IMR-90 (cell line): ENCODE data around the gene DHRS4. TPM values are rescaled to one million over a fixed set of nuclear protein-coding genes. Genes with fewer than 3 reads are reported as not detected.

Source experiments
- ATAC-seq: fragments of 200-7000 bp; cut with Tn5 transposase; 2 replicates; pipeline ENCODE4 v1.9.1; 2020; ENCODE audit warnings: low read depth, mild to moderate bottlenecking, moderate library complexity
- BruUV-seq: library from RNA; stranded (reverse); fragments of 400-500 nt; replicated peaks from 2 replicates; lab custom pipeline; 2021; lab: Mats Ljungman, UMichigan
- CTCF ChIA-PET: fragments of 300-600 bp; formaldehyde crosslinking; extraction: SDS; loops from one replicate; lab custom pipeline; 2021; ENCODE audit warnings: antibody characterized with exemption; lab: Yijun Ruan, JAX
- POLR2A ChIA-PET: fragments of 300-600 bp; sonication (Branson Sonifier 250); formaldehyde crosslinking; loops from one replicate; lab custom pipeline; 2022; ENCODE audit warnings: antibody characterized with exemption; ENCODE audit not compliant: unreplicated experiment; lab: Charles Lee
- DNase-seq: peaks from one replicate; pipeline ENCODE4 v3.0.0; 2013
- H2AFZ ChIP-seq: replicated peaks from 2 replicates; pipeline ENCODE3; 2013; ENCODE audit warnings: low read length, mild to moderate bottlenecking; ENCODE audit not compliant: poor library complexity
- H2AK5ac ChIP-seq: 2 replicates; pipeline ENCODE4 v1.6.1; 2013; ENCODE audit warnings: low read depth, low read length, inconsistent platforms
- H2AK9ac ChIP-seq: replicated peaks from 2 replicates; pipeline ENCODE3; 2013; ENCODE audit warnings: mild to moderate bottlenecking, low read depth, low read length, moderate library complexity; ENCODE audit not compliant: poor library complexity
- H2BK120ac ChIP-seq: 2 replicates; pipeline ENCODE4 v1.6.1; 2013; ENCODE audit warnings: low read depth, low read length, inconsistent platforms
- H2BK15ac ChIP-seq: 3 replicates; pipeline ENCODE4 v1.6.1; 2013; ENCODE audit warnings: low read depth, low read length, inconsistent platforms
- H2BK20ac ChIP-seq: 2 replicates; pipeline ENCODE4 v1.6.1; 2013; ENCODE audit warnings: low read depth, mild to moderate bottlenecking, inconsistent platforms, low read length, moderate library complexity
- H2BK5ac ChIP-seq: 2 replicates; pipeline ENCODE4 v1.6.1; 2013; ENCODE audit warnings: mild to moderate bottlenecking, low read depth, low read length, inconsistent platforms; ENCODE audit not compliant: poor library complexity, severe bottlenecking
- H3K14ac ChIP-seq: replicated peaks from 2 replicates; pipeline ENCODE4 v1.6.1; 2013; ENCODE audit warnings: low read depth, low read length, inconsistent platforms
- H3K18ac ChIP-seq: 2 replicates; pipeline ENCODE4 v1.6.1; 2013; ENCODE audit warnings: low read depth, low read length, control low read depth
- H3K23ac ChIP-seq: 2 replicates; pipeline ENCODE4 v1.6.1; 2013; ENCODE audit warnings: low read depth, low read length, inconsistent platforms
- H3K27ac ChIP-seq: 2 replicates; pipeline ENCODE4 v1.5.1; 2013; ENCODE audit warnings: mild to moderate bottlenecking, control low read depth, low read length; ENCODE audit not compliant: insufficient read depth
- H3K27me3 ChIP-seq: 2 replicates; pipeline ENCODE4 v1.6.1; 2013; ENCODE audit warnings: low read length; ENCODE audit not compliant: control insufficient read depth, insufficient read depth
- H3K36me3 ChIP-seq: 2 replicates; pipeline ENCODE4 v1.6.1; 2013; ENCODE audit warnings: low read length, mixed read lengths; ENCODE audit not compliant: control insufficient read depth, insufficient read depth
- H3K4ac ChIP-seq: 2 replicates; pipeline ENCODE4 v1.6.1; 2013; ENCODE audit warnings: low read depth, low read length, inconsistent platforms
- H3K4me1 ChIP-seq: 2 replicates; pipeline ENCODE4 v1.6.1; 2013; ENCODE audit warnings: low read length, mixed read lengths; ENCODE audit not compliant: control insufficient read depth, insufficient read depth
- H3K4me2 ChIP-seq: 2 replicates; pipeline ENCODE4 v1.6.1; 2013; ENCODE audit warnings: low read depth, mild to moderate bottlenecking, control low read depth, low read length, moderate library complexity
- H3K4me3 ChIP-seq: 2 replicates; pipeline ENCODE4 v1.5.1; 2013; ENCODE audit warnings: low read depth, mild to moderate bottlenecking, control low read depth, low read length, moderate library complexity; ENCODE audit not compliant: insufficient read depth
- H3K56ac ChIP-seq: 2 replicates; pipeline ENCODE4 v1.6.1; 2013; ENCODE audit warnings: low read length, inconsistent platforms; ENCODE audit not compliant: insufficient read depth; ENCODE audit errors: extremely low read depth
- H3K79me1 ChIP-seq, 2 experiments: 2 replicates each; pipeline ENCODE4 v1.6.1; 2013; ENCODE audit warnings: low read length in 2 of 2, inconsistent platforms in 1 of 2, low read depth in 1 of 2
- H3K9ac ChIP-seq: 2 replicates; pipeline ENCODE4 v1.6.1; 2013; ENCODE audit warnings: low read depth, low read length, control low read depth
- H3K9me1 ChIP-seq: 2 replicates; pipeline ENCODE4 v1.6.1; 2013; ENCODE audit warnings: low read length, inconsistent platforms; ENCODE audit not compliant: insufficient read depth
- H3K9me3 ChIP-seq: 2 replicates; pipeline ENCODE4 v1.6.1; 2013; ENCODE audit warnings: low read length; ENCODE audit not compliant: control insufficient read depth, insufficient read depth
- H4K20me1 ChIP-seq: 2 replicates; pipeline ENCODE4 v1.6.1; 2013; ENCODE audit warnings: low read length, inconsistent platforms; ENCODE audit not compliant: insufficient read depth
- H4K5ac ChIP-seq: 2 replicates; pipeline ENCODE4 v1.6.1; 2013; ENCODE audit warnings: mild to moderate bottlenecking, low read depth, low read length, control low read depth
- H4K8ac ChIP-seq, 2 experiments: 2 replicates each; pipeline ENCODE4 v1.6.1; 2013; ENCODE audit warnings: low read depth in 2 of 2, low read length in 2 of 2, control low read depth in 1 of 2, inconsistent platforms in 1 of 2
- H4K91ac ChIP-seq: 2 replicates; pipeline ENCODE4 v1.6.1; 2013; ENCODE audit warnings: low read depth, low read length, inconsistent platforms; ENCODE audit not compliant: insufficient read depth
- BHLHE40 ChIP-seq: fragments of 150-350 bp; IDR thresholded peaks from 2 replicates; pipeline ENCODE4 v1.6.1; 2016; ENCODE audit warnings: mild to moderate bottlenecking, low read depth, low read length
- MAFK ChIP-seq: IDR thresholded peaks from 2 replicates; pipeline ENCODE4 v1.6.1; 2012; ENCODE audit warnings: low read depth, low read length, improper control_type of control experiment
- WGBS, 2 experiments: methylation state at CpG; one replicate each; pipeline versions ENCODE4 v1.1.5 to v1.1.7; 2013; ENCODE audit warnings: missing lambda C conversion rate in 2 of 2; ENCODE audit not compliant: insufficient read length in 1 of 2; ENCODE audit errors: extremely low coverage in 2 of 2; 5-methylcytosine and 5-hydroxymethylcytosine counted together
- dilution Hi-C: fragments of 300-500 bp; cut with HindIII; formaldehyde crosslinking; loops from one replicate; pipeline ENCODE4 v1.14.3; 2018; ENCODE audit warnings: low sequenced_read_pairs; ENCODE audit not compliant: unreplicated experiment
- in situ Hi-C: fragments of 300-500 bp; cut with MboI; formaldehyde crosslinking; loops from 3 replicates; pipeline ENCODE4 v1.14.3; 2019; ENCODE audit warnings: low sequenced_read_pairs, inconsistent platforms, mixed read lengths
- intact Hi-C: fragments of 100-400 bp; cut with micrococcal nuclease; formaldehyde crosslinking; loops from 2 replicates; pipeline ENCODE4 v1.10.0; 2022
- polyA plus RNA-seq, 3 experiments: library from polyadenylated mRNA; depleted of rRNA; stranded (reverse); fragments of >200 nt; gene quantifications; 2 replicates each; pipeline ENCODE4 v1.2.3, GENCODE V29; 2012; ENCODE audit warnings: low replicate concordance in 1 of 3
- total RNA-seq: library from RNA; depleted of rRNA; stranded (reverse); fragments of >200 nt; gene quantifications from 2 replicates; pipeline ENCODE4 v1.2.3, GENCODE V29; 2012

Gene DHRS4
- total and polyA plus RNA-seq, 2 of the 4 experiments (the other 2 are of a cell fraction): 43.2 to 51.8 TPM

DNA sequence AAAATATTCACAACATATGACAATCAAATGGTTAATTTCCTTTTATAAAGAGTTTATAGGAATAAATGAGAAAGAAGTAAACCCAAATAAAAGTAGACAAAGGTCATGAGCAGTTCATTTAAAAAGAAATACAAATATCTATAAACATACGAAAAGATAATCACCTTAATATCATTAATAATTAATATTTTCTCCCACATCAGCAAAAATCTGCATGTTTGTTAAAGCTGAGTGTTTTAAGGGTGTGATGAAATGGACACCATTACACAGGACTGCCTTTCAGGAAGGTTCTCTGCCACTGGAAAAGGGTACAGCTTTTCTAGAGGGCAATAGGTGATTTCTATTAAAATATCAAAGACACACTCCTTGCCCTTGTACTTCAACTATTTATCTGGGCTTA is 14.7 kb upstream of the DHRS4 start:
- ATAC-seq: no peak
- H4K20me1 ChIP-seq: no peaks in the 10 kb centered on the region
- no CpG with 5 or more reads among the region's 1 CpG for WGBS, 2 experiments
- no peaks in the 10 kb centered on the region for H3K79me1 ChIP-seq
- H2BK5ac ChIP-seq: no peak overlapping the region
- no peak overlapping the region for H4K91ac ChIP-seq
- H3K9ac ChIP-seq: no peak overlapping the region
- intact Hi-C loops (loop anchor here (10.0 kb wide), 1 partner anchor 464 kb away; no protein-coding TSS in a partner anchor), in situ Hi-C loops (no loop called here), dilution Hi-C loops (no loop called here)
- POLR2A ChIA-PET: no interaction called here
- H3K9me3 ChIP-seq: no peaks in the 10 kb centered on the region
- no peaks in the 10 kb centered on the region for H3K4me1 ChIP-seq
- H2BK15ac ChIP-seq: no peak overlapping the region
- no peak overlapping the region for H2BK120ac ChIP-seq
- H3K23ac ChIP-seq: no peak overlapping the region
- no peak overlapping the region for H3K4me2 ChIP-seq
- H2AFZ ChIP-seq: no peak overlapping the region
- no peak overlapping the region for H2AK9ac ChIP-seq
- no peak overlapping the region for H3K18ac ChIP-seq
- 0 out of 2 replicates have a peak, but pooled peaks cover 3% of the 10 kb centered on the region for H3K9me1 ChIP-seq
- CTCF ChIA-PET: no interaction called here
- H3K27me3 ChIP-seq: no peaks in the 10 kb centered on the region; the same call in 1 of the 2 replicates
- no peaks in the 10 kb centered on the region for H3K36me3 ChIP-seq
- no peak for TF ChIP-seq BHLHE40
- TF ChIP-seq MAFK: peak; percentile 15; the same call in 1 of the 2 replicates
- no peak overlapping the region for H4K5ac ChIP-seq
- no peak overlapping the region for H2BK20ac ChIP-seq
- H3K4me3 ChIP-seq: no peak overlapping the region
- no peak for DNase-seq
- no peak overlapping the region for H3K27ac ChIP-seq
- no peak overlapping the region for H2AK5ac ChIP-seq
- BruUV-seq: no TSS peak
- no peak overlapping the region for H3K4ac ChIP-seq
- no peak overlapping the region for H3K14ac ChIP-seq
- H3K56ac ChIP-seq: no peak overlapping the region
- H4K8ac ChIP-seq: no peak overlapping the region
